GM12878 (cell line): ENCODE data around the gene BRAF. TPM values are rescaled to one million over a fixed set of nuclear protein-coding genes. Genes with fewer than 3 reads are reported as not detected.

Source experiments
- ATAC-seq: fragments of 200-7000 bp; cut with Tn5 transposase; 3 replicates; pipeline ENCODE4 v1.9.1; 2020; ENCODE audit warnings: mild to moderate bottlenecking, moderate library complexity
- BruUV-seq: library from RNA; stranded (reverse); fragments of 400-500 nt; replicated peaks from 2 replicates; lab custom pipeline; 2021; lab: Mats Ljungman, UMichigan
- CTCF ChIA-PET: fragments of 300-600 bp; sonication (Branson Sonifier 250); formaldehyde crosslinking; extraction: SDS; loops from one replicate; lab custom pipeline; 2021; ENCODE audit warnings: inconsistent platforms; lab: Yijun Ruan, JAX
- POLR2A ChIA-PET: fragments of 350-600 bp; formaldehyde crosslinking; extraction: SDS; loops from one replicate; lab custom pipeline; 2021; ENCODE audit warnings: inconsistent platforms; lab: Charles Lee
- RAD21 ChIA-PET: fragments of 300-600 bp; sonication (Branson Sonifier 250); formaldehyde crosslinking; loops from one replicate; lab custom pipeline; 2023; ENCODE audit warnings: antibody characterized with exemption; ENCODE audit not compliant: unreplicated experiment; lab: Charles Lee
- SMC1A ChIA-PET: fragments of 300-600 bp; sonication (Branson Sonifier 250); formaldehyde crosslinking; loops from one replicate; lab custom pipeline; 2023; ENCODE audit not compliant: unreplicated experiment, uncharacterized antibody; lab: Charles Lee
- DNase-seq: peaks from one replicate; pipeline ENCODE4 v3.0.0-alpha.2; 2011; ENCODE audit warnings: low read depth, low spot score
- FAIRE-seq: peaks from 3 replicates; lab custom pipeline; 2011; peaks lifted over from hg19 to GRCh38; lab: Jason Lieb, UNC
- H2AFZ ChIP-seq: 2 replicates; pipeline ENCODE4 v1.6.0; 2011; ENCODE audit warnings: low read depth, low read length, control low read depth; ENCODE audit not compliant: control insufficient read depth
- H3K27ac ChIP-seq: 2 replicates; pipeline ENCODE4 v1.5.1; 2011; ENCODE audit warnings: control low read depth; ENCODE audit not compliant: control insufficient read depth, insufficient read depth
- H3K27me3 ChIP-seq, 2 experiments: replicated peaks in 1 of 2; 2 replicates each; pipeline versions ENCODE4 v1.6.0 to v1.6.1; 2011; ENCODE audit warnings: low read length in 1 of 2; ENCODE audit not compliant: control insufficient read depth in 2 of 2, insufficient read depth in 2 of 2
- H3K36me3 ChIP-seq, 2 experiments: 2 replicates each; pipeline ENCODE4 v1.5.1; 2011; ENCODE audit warnings: low read length in 1 of 2; ENCODE audit not compliant: control insufficient read depth in 2 of 2, insufficient read depth in 2 of 2
- H3K4me1 ChIP-seq: 2 replicates; pipeline ENCODE4 v1.6.1; 2011; ENCODE audit warnings: mild to moderate bottlenecking, low read length, moderate library complexity, mixed read lengths; ENCODE audit not compliant: control insufficient read depth, insufficient read depth
- H3K4me2 ChIP-seq: 2 replicates; pipeline ENCODE4 v1.6.0; 2011; ENCODE audit warnings: control low read depth; ENCODE audit not compliant: control insufficient read depth, insufficient read depth
- H3K4me3 ChIP-seq: fragments of 200-600 bp; sonication (generic); 2 replicates; pipeline ENCODE4 v1.5.1; 2016
- H3K79me2 ChIP-seq: 2 replicates; pipeline ENCODE4 v1.6.0; 2011; ENCODE audit warnings: low read length; ENCODE audit not compliant: control insufficient read depth, insufficient read depth
- H3K9ac ChIP-seq: 2 replicates; pipeline ENCODE4 v1.8.0; 2011; ENCODE audit warnings: low read length, control low read depth, mixed read lengths; ENCODE audit not compliant: control insufficient read depth, insufficient read depth
- H3K9me3 ChIP-seq: replicated peaks from 3 replicates; pipeline ENCODE4 v1.5.1; 2011; ENCODE audit warnings: mild to moderate bottlenecking, low read length; ENCODE audit not compliant: control insufficient read depth, insufficient read depth
- H4K20me1 ChIP-seq: 2 replicates; pipeline ENCODE4 v1.6.0; 2011; ENCODE audit not compliant: control insufficient read depth, insufficient read depth
- GATAD2B ChIP-seq: fragments of 450-650 bp; conservative IDR thresholded peaks from 2 replicates; pipeline ENCODE4 v1.6.1; 2017; ENCODE audit warnings: low read depth, mild to moderate bottlenecking, moderate library complexity
- MTA2 ChIP-seq: fragments of 450-650 bp; IDR thresholded peaks from 2 replicates; pipeline ENCODE4 v1.6.1; 2016; ENCODE audit warnings: low read depth, mild to moderate bottlenecking, moderate library complexity
- MYC ChIP-seq: IDR thresholded peaks from 2 replicates; pipeline ENCODE4 v1.6.1; 2011; ENCODE audit warnings: mild to moderate bottlenecking, low read length, moderate library complexity, inconsistent platforms; ENCODE audit not compliant: insufficient read depth, insufficient replicate concordance, insufficient read length, severe bottlenecking
- PAX5 ChIP-seq: IDR thresholded peaks from 2 replicates; pipeline ENCODE4 v1.6.1; 2011; ENCODE audit warnings: low read depth, low read length, borderline replicate concordance
- PAX8 ChIP-seq: fragments of 450-650 bp; IDR thresholded peaks from 2 replicates; pipeline ENCODE4 v1.6.1; 2017; ENCODE audit warnings: mild to moderate bottlenecking, moderate library complexity
- PML ChIP-seq: IDR thresholded peaks from 2 replicates; pipeline ENCODE4 v1.6.1; 2012; ENCODE audit warnings: low read length, inconsistent platforms
- POLR2AphosphoS5 ChIP-seq: IDR thresholded peaks from 2 replicates; pipeline ENCODE4 v1.6.1; 2011; ENCODE audit warnings: mild to moderate bottlenecking, low read length, inconsistent platforms
- TARDBP ChIP-seq: IDR thresholded peaks from 2 replicates; pipeline ENCODE4 v1.6.1; 2016; ENCODE audit warnings: borderline replicate concordance
- ZBTB33 ChIP-seq: fragments of 450-650 bp; IDR thresholded peaks from 2 replicates; pipeline ENCODE4 v1.6.1; 2017; ENCODE audit warnings: mild to moderate bottlenecking
- ZNF622 ChIP-seq: fragments of 450-650 bp; IDR thresholded peaks from 2 replicates; pipeline ENCODE4 v1.6.1; 2017; ENCODE audit warnings: mild to moderate bottlenecking, inconsistent platforms
- WGBS: methylation state at CpG from one replicate; pipeline ENCODE4 v1.1.6; 2016; ENCODE audit warnings: low lambda C conversion rate; ENCODE audit not compliant: insufficient replicate concordance, insufficient coverage; ENCODE audit errors: missing lambda C conversion rate; 5-methylcytosine and 5-hydroxymethylcytosine counted together
- in situ Hi-C: fragments of 300-500 bp; cut with MboI; formaldehyde crosslinking; loops from 9 replicates; pipeline ENCODE4 v1.14.3; 2018; ENCODE audit warnings: mixed read lengths
- intact Hi-C: fragments of 100-400 bp; cut with micrococcal nuclease; formaldehyde crosslinking; loops from one replicate; pipeline ENCODE4 v1.14.2; 2022; ENCODE audit not compliant: unreplicated experiment
- polyA plus RNA-seq, 11 experiments: library from polyadenylated mRNA; depleted of rRNA in 4 of 11; unstranded in 6 of 11; stranded (reverse) in 5 of 11; fragments of >200 nt; fragmentation: Nextera tagmentation in 4 of 11; fragmentation: Illumina TruSeq in 1 of 11; extraction: Ambion mirVana in 4 of 11; extraction: Trizol in 1 of 11; gene quantifications; 1 replicate in 1 of 11; 2 replicates in 10 of 11; pipeline versions ENCODE4 v1.2.1 to v1.2.3, GENCODE V29; 2011 to 2016; ENCODE audit warnings: inconsistent platforms in 2 of 11, missing spikeins in 2 of 11, low read depth in 1 of 11
- total RNA-seq, 4 experiments: library from RNA; depleted of rRNA in 3 of 4; stranded (reverse); fragments of >200 nt in 3 of 4; fragmentation: Illumina TruSeq in 1 of 4; extraction: Trizol in 1 of 4; gene quantifications; 2 replicates each; pipeline versions ENCODE4 v1.2.1 to v1.2.3, GENCODE V29; 2013 to 2021
- TF ChIP-seq, protein P1 (sequence below): IDR thresholded peaks from 2 replicates; pipeline ENCODE4 v1.6.1; 2011; ENCODE audit warnings: low read depth, low read length, improper control_type of control experiment, borderline replicate concordance

BRAF gene
- total and polyA plus RNA-seq, 10 of the 15 experiments (the other 5 are each of a cell fraction or from before 2014, with no cell fraction given), result 2.6 to 31.0 (median 10.6) TPM

DNA sequence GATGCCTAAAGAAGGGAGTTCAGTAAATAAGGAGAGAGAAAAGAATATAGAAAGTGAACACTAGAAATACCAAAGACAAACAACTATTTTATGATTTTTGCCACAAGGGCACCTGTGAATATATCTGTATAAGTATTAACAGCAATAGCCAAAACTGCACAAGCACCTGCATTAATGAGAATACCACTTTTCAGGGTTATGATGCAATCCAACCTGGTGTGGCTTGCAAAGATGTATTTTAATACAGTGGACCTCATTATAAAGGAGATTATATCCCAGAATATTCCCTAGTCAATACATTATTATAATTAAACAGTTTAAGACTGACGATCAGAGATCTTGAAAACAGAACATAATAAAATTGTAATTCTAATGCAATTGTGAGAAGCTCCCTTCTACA lies 4.0 kb downstream of the BRAF start:
- TF ChIP-seq GATAD2B (no peak), PAX8 (no peak), MTA2 (no peak), ZNF622 (no peak), MYC (no peak)
- DNase-seq (no peak), FAIRE-seq (no peak), ATAC-seq (no peak)
- Histone ChIP-seq H2AFZ (no peak overlapping the region), H3K9me3 (peaks cover 5% of the 10 kb centered on the region; the same call in 2 of the 3 replicates), H4K20me1 (no peaks in the 10 kb centered on the region), H3K27me3 (no peaks in the 10 kb centered on the region), H3K4me1 (no peaks in the 10 kb centered on the region), H3K27ac (no peak overlapping the region), H3K79me2 (peaks cover 71% of the 10 kb centered on the region), H3K4me3 (peak overlapping the region; percentile 3; the same call in 1 of the 2 replicates), H3K36me3 (no peaks in the 10 kb centered on the region), H3K4me2 (no peak overlapping the region; the same call in 1 of the 2 replicates), H3K9ac (no peak overlapping the region)
- 100% methylated on average over 1 of the region's 1 CpG for WGBS
- BruUV-seq, result no TSS peak
- in situ Hi-C loops, result loop anchor here (25.0 kb wide), 1 partner anchor 1558 kb away; the partner anchor contains the start of gene LUC7L2
- ChIA-PET RAD21 (interaction anchor here (1.7 kb wide), 1 partner anchor 44 kb away, joined by 4 read pairs; no protein-coding TSS in a partner anchor), POLR2A (interaction anchor here (0.6 to 1.7 kb wide), 3 partner anchors 9 to 48 kb away, joined by 3 to 6 read pairs (median 5); no protein-coding TSS in a partner anchor), CTCF (interaction anchor here (1.4 to 1.7 kb wide), 2 partner anchors 93 to 247 kb away, joined by 3 to 4 read pairs; no protein-coding TSS in a partner anchor), SMC1A (interaction anchor here (0.8 to 2.8 kb wide), 7 partner anchors 19 to 110 kb away, joined by 3 to 12 read pairs (median 3); no protein-coding TSS in a partner anchor)
- intact Hi-C loops, result loop anchor here (1.0 to 5.0 kb wide), 4 partner anchors 18 to 243 kb away; partner anchors contain the start of gene NDUFB2

DNA sequence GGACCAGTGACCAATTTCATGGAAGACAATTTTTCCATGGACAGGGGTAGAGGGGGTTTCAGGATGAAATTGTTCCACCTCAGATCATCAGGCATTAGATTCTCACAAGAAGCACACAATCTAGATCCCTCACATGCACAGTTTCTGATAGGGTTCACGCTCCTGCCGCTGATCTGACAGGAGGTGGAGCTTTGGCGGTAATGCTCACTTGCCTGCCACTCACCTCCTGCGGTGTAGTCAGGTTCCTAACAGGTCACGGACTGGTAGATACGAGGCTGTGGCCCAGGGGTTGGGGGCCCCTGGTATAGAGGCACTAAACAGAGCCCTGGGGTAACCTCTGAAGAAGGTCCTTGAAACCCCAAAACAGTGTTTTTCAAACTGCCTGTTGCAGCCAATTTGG lies 6.5 kb downstream of the BRAF start:
- intact Hi-C loops, result no loop called here
- Histone ChIP-seq H3K27me3 (no peaks in the 10 kb centered on the region), H3K4me3 (no peak overlapping the region), H3K9ac (no peak overlapping the region), H3K4me2 (no peak overlapping the region), H3K4me1 (no peaks in the 10 kb centered on the region), H2AFZ (no peak overlapping the region), H3K27ac (no peak overlapping the region), H3K36me3 (no peaks in the 10 kb centered on the region), H3K79me2 (peaks cover 65% of the 10 kb centered on the region), H4K20me1 (no peaks in the 10 kb centered on the region), H3K9me3 (peaks cover 5% of the 10 kb centered on the region; the same call in 2 of the 3 replicates)
- BruUV-seq, result no TSS peak
- ChIA-PET RAD21 (no interaction called here), SMC1A (interaction anchor here (0.8 to 1.2 kb wide), 2 partner anchors 18 to 23 kb away, joined by 4 read pairs; no protein-coding TSS in a partner anchor), CTCF (interaction anchor here (1.9 kb wide), 1 partner anchor 107 kb away, joined by 6 read pairs; no protein-coding TSS in a partner anchor), POLR2A (interaction anchor here (0.6 kb wide), 1 partner anchor 14 kb away, joined by 3 read pairs; no protein-coding TSS in a partner anchor)
- no peak for ATAC-seq
- in situ Hi-C loops, result loop anchor here (25.0 kb wide), 1 partner anchor 1556 kb away; the partner anchor contains the start of gene LUC7L2
- WGBS, result 95% methylated on average over 6 of the region's 6 CpGs
- TF ChIP-seq, protein P1, sequence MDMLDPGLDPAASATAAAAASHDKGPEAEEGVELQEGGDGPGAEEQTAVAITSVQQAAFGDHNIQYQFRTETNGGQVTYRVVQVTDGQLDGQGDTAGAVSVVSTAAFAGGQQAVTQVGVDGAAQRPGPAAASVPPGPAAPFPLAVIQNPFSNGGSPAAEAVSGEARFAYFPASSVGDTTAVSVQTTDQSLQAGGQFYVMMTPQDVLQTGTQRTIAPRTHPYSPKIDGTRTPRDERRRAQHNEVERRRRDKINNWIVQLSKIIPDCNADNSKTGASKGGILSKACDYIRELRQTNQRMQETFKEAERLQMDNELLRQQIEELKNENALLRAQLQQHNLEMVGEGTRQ, result no peak
- TF ChIP-seq PML (no peak), ZBTB33 (peak; percentile 89), PAX8 (no peak), POLR2AphosphoS5 (0 out of 2 replicates have a peak, but pooled peaks have one; percentile 35), TARDBP (no peak), PAX5 (0 out of 2 replicates have a peak, but pooled peaks have one; percentile 21), MTA2 (no peak)
- no peak for DNase-seq
- no peak for FAIRE-seq
